HEK293 (cell line): ENCODE measurements around the gene AVP.

Experiments used
- CTCF ChIA-PET: fragments of 350-600 bp; formaldehyde crosslinking; extraction: SDS; loops from one replicate; lab custom pipeline; 2021; ENCODE audit warnings: antibody characterized with exemption; lab: Yijun Ruan, JAX
- POLR2A ChIA-PET: fragments of 300-600 bp; formaldehyde crosslinking; extraction: SDS; loops from one replicate; lab custom pipeline; 2020; ENCODE audit warnings: antibody characterized with exemption, inconsistent platforms; lab: Yijun Ruan, JAX
- H3K27ac ChIP-seq: fragments of 200-500 bp; sonication (Bioruptor generic); 2 replicates; pipeline ENCODE4 v1.5.1; 2014; ENCODE audit warnings: low read depth, low read length, control low read depth, inconsistent platforms; ENCODE audit errors: extremely low read depth
- H3K36me3 ChIP-seq, 2 experiments: fragments of 200-500 bp in 1 of 2; sonication (Bioruptor generic) in 1 of 2; 1 replicate in 1 of 2; 2 replicates in 1 of 2; pipeline ENCODE4 v1.5.1; 2014 to 2017; ENCODE audit warnings: inconsistent platforms in 2 of 2, low read length in 2 of 2; ENCODE audit not compliant: control insufficient read depth in 2 of 2, insufficient read depth in 1 of 2
- H3K4me1 ChIP-seq: fragments of 200-500 bp; sonication (Bioruptor generic); 2 replicates; pipeline ENCODE4 v1.5.1; 2014; ENCODE audit warnings: mild to moderate bottlenecking, low read length, inconsistent platforms; ENCODE audit not compliant: control insufficient read depth, insufficient read depth
- H3K4me3 ChIP-seq: 2 replicates; pipeline ENCODE4 v1.5.1; 2011; ENCODE audit warnings: low read depth, mild to moderate bottlenecking, control low read depth, low read length, moderate library complexity
- H3K9me3 ChIP-seq: fragments of 200-500 bp; sonication (Bioruptor generic); 2 replicates; pipeline ENCODE4 v1.5.1; 2014; ENCODE audit warnings: low read depth, low read length, inconsistent platforms; ENCODE audit not compliant: control insufficient read depth, insufficient read depth
- BCL11A ChIP-seq: fragments of 450-650 bp; formaldehyde crosslinking; IDR thresholded peaks from 2 replicates; pipeline ENCODE4 v1.5.1; 2016; ENCODE audit warnings: low read depth, missing biosample characterization, missing genetic modification characterization
- GLI2 ChIP-seq: fragments of 450-650 bp; formaldehyde crosslinking; IDR thresholded peaks from 2 replicates; pipeline ENCODE4; 2017; ENCODE audit warnings: missing biosample characterization, missing genetic modification characterization, low read depth, borderline replicate concordance
- HOXC10 ChIP-seq: sonication (generic); formaldehyde crosslinking; IDR thresholded peaks from 2 replicates; pipeline ENCODE4 v1.8.1; 2023; ENCODE audit warnings: mild to moderate bottlenecking, missing genetic modification reagents
- KLF1 ChIP-seq: fragments of 450-650 bp; formaldehyde crosslinking; IDR thresholded peaks from 2 replicates; pipeline ENCODE4 v1.5.1; 2016; ENCODE audit warnings: missing biosample characterization, missing genetic modification characterization
- MZF1 ChIP-seq: fragments of 450-650 bp; formaldehyde crosslinking; IDR thresholded peaks from 2 replicates; pipeline ENCODE4 v1.5.1; 2017; ENCODE audit warnings: missing biosample characterization, missing genetic modification characterization, borderline replicate concordance
- PRDM1 ChIP-seq: fragments of 450-650 bp; formaldehyde crosslinking; IDR thresholded peaks from 2 replicates; pipeline ENCODE4; 2016; ENCODE audit warnings: missing biosample characterization, missing genetic modification characterization
- SP7 ChIP-seq: fragments of 450-650 bp; formaldehyde crosslinking; IDR thresholded peaks from 2 replicates; pipeline ENCODE4 v1.5.1; 2016; ENCODE audit warnings: missing biosample characterization, missing genetic modification characterization
- YY1 ChIP-seq: fragments of 450-650 bp; formaldehyde crosslinking; IDR thresholded peaks from 2 replicates; pipeline ENCODE4 v1.5.1; 2018; ENCODE audit warnings: missing biosample characterization, missing genetic modification characterization
- ZBTB17 ChIP-seq: fragments of 450-650 bp; formaldehyde crosslinking; IDR thresholded peaks from 2 replicates; pipeline ENCODE4 v1.5.1; 2016; ENCODE audit warnings: missing biosample characterization, missing genetic modification characterization
- ZFHX2 ChIP-seq: fragments of 450-650 bp; formaldehyde crosslinking; conservative IDR thresholded peaks from 2 replicates; pipeline ENCODE4 v1.5.1; 2016; ENCODE audit warnings: missing biosample characterization, missing genetic modification characterization
- ZNF140 ChIP-seq: fragments of 450-650 bp; formaldehyde crosslinking; IDR thresholded peaks from 2 replicates; pipeline ENCODE4 v1.5.1; 2016; ENCODE audit warnings: missing biosample characterization, missing genetic modification characterization
- ZNF146 ChIP-seq: fragments of 450-650 bp; formaldehyde crosslinking; IDR thresholded peaks from 2 replicates; pipeline ENCODE4 v1.5.1; 2016; ENCODE audit warnings: missing biosample characterization, missing genetic modification characterization
- ZNF19 ChIP-seq: fragments of 450-650 bp; formaldehyde crosslinking; IDR thresholded peaks from 2 replicates; pipeline ENCODE4; 2016; ENCODE audit warnings: missing biosample characterization, missing genetic modification characterization, low read depth
- ZNF214 ChIP-seq: fragments of 450-650 bp; formaldehyde crosslinking; IDR thresholded peaks from 2 replicates; pipeline ENCODE4 v1.5.1; 2017; ENCODE audit warnings: missing biosample characterization, mild to moderate bottlenecking, missing genetic modification characterization, borderline replicate concordance
- ZNF302 ChIP-seq: fragments of 450-650 bp; formaldehyde crosslinking; IDR thresholded peaks from 2 replicates; pipeline ENCODE4 v1.5.1; 2016; ENCODE audit warnings: missing biosample characterization, missing genetic modification characterization, low read depth
- ZNF366 ChIP-seq: fragments of 450-650 bp; formaldehyde crosslinking; conservative IDR thresholded peaks from 2 replicates; pipeline ENCODE4 v1.5.1; 2016; ENCODE audit warnings: missing biosample characterization, missing genetic modification characterization
- ZNF501 ChIP-seq: fragments of 450-650 bp; formaldehyde crosslinking; IDR thresholded peaks from 2 replicates; pipeline ENCODE4 v1.5.1; 2016; ENCODE audit warnings: missing biosample characterization, missing genetic modification characterization
- ZNF664 ChIP-seq: fragments of 450-650 bp; formaldehyde crosslinking; IDR thresholded peaks from 2 replicates; pipeline ENCODE4 v1.5.1; 2016; ENCODE audit warnings: missing biosample characterization, missing genetic modification characterization
- ZNF747 ChIP-seq: fragments of 450-650 bp; formaldehyde crosslinking; IDR thresholded peaks from 2 replicates; pipeline ENCODE4 v1.5.1; 2016; ENCODE audit warnings: missing biosample characterization, missing genetic modification characterization
- ZNF777 ChIP-seq: fragments of 450-650 bp; formaldehyde crosslinking; IDR thresholded peaks from 2 replicates; pipeline ENCODE4 v1.5.1; 2017; ENCODE audit warnings: missing biosample characterization, missing genetic modification characterization, borderline replicate concordance
- ZNF791 ChIP-seq: fragments of 450-650 bp; formaldehyde crosslinking; IDR thresholded peaks from 2 replicates; pipeline ENCODE4 v1.5.1; 2016; ENCODE audit warnings: missing biosample characterization, missing genetic modification characterization
- ZSCAN16 ChIP-seq: fragments of 450-650 bp; formaldehyde crosslinking; IDR thresholded peaks from 2 replicates; pipeline ENCODE4 v1.5.1; 2016; ENCODE audit warnings: missing biosample characterization, missing genetic modification characterization
- TF ChIP-seq, protein P1 (sequence below): fragments of 450-650 bp; formaldehyde crosslinking; IDR thresholded peaks from 2 replicates; pipeline ENCODE4 v1.5.1; 2016; ENCODE audit warnings: missing biosample characterization, missing genetic modification characterization
- TF ChIP-seq, protein P2 (sequence below): fragments of 450-650 bp; formaldehyde crosslinking; conservative IDR thresholded peaks from 2 replicates; pipeline ENCODE4 v1.5.1; 2016; ENCODE audit warnings: low read depth, missing biosample characterization, missing genetic modification characterization
- TF ChIP-seq, protein P3 (sequence below): fragments of 450-650 bp; formaldehyde crosslinking; IDR thresholded peaks from 2 replicates; pipeline ENCODE4 v1.5.1; 2017; ENCODE audit warnings: missing biosample characterization, missing genetic modification characterization
- TF ChIP-seq, protein P4 (sequence below): fragments of 450-650 bp; formaldehyde crosslinking; IDR thresholded peaks from 2 replicates; pipeline ENCODE4 v1.5.1; 2016; ENCODE audit warnings: missing biosample characterization, missing genetic modification characterization
- TF ChIP-seq, protein P5 (sequence below): fragments of 450-650 bp; formaldehyde crosslinking; IDR thresholded peaks from 2 replicates; pipeline ENCODE4 v1.5.1; 2016; ENCODE audit warnings: missing biosample characterization, missing genetic modification characterization

Gene AVP

DNA sequence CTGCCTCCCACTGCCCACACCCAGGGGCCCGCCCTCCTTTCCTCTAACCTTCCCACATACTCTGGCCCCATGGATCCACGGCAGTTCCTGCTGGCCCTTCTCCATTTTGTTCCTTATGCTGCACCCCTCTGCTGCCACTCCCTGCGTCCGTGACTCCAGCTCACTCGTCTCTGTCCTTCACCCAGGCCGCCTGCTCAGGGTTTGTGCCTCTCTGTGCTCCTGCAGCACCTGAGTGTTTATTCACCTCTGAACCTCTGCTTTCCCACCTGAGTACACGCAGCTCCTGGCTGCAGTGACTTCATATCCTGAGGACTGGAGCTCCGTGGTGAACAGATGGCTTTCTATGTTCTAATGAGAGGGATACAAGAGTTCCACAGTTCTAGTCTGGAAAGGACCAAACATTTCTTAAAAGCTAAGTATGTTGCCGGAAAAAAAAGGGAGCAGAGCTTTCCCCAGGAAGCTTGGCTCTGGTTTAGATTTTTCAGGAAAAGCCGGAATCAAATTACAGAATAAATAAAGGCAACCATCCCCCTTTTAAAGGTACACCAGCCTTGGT, 42.6 kb downstream of the AVP start (continued):
- TF ChIP-seq, protein P1, sequence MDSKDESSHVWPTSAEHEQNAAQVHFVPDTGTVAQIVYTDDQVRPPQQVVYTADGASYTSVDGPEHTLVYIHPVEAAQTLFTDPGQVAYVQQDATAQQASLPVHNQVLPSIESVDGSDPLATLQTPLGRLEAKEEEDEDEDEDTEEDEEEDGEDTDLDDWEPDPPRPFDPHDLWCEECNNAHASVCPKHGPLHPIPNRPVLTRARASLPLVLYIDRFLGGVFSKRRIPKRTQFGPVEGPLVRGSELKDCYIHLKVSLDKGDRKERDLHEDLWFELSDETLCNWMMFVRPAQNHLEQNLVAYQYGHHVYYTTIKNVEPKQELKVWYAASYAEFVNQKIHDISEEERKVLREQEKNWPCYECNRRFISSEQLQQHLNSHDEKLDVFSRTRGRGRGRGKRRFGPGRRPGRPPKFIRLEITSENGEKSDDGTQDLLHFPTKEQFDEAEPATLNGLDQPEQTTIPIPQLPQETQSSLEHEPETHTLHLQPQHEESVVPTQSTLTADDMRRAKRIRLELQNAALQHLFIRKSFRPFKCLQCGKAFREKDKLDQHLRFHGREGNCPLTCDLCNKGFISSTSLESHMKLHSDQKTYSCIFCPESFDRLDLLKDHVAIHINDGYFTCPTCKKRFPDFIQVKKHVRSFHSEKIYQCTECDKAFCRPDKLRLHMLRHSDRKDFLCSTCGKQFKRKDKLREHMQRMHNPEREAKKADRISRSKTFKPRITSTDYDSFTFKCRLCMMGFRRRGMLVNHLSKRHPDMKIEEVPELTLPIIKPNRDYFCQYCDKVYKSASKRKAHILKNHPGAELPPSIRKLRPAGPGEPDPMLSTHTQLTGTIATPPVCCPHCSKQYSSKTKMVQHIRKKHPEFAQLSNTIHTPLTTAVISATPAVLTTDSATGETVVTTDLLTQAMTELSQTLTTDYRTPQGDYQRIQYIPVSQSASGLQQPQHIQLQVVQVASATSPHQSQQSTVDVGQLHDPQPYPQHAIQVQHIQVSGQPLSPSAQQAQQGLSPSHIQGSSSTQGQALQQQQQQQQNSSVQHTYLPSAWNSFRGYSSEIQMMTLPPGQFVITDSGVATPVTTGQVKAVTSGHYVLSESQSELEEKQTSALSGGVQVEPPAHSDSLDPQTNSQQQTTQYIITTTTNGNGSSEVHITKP: no peak
- TF ChIP-seq, protein P2, sequence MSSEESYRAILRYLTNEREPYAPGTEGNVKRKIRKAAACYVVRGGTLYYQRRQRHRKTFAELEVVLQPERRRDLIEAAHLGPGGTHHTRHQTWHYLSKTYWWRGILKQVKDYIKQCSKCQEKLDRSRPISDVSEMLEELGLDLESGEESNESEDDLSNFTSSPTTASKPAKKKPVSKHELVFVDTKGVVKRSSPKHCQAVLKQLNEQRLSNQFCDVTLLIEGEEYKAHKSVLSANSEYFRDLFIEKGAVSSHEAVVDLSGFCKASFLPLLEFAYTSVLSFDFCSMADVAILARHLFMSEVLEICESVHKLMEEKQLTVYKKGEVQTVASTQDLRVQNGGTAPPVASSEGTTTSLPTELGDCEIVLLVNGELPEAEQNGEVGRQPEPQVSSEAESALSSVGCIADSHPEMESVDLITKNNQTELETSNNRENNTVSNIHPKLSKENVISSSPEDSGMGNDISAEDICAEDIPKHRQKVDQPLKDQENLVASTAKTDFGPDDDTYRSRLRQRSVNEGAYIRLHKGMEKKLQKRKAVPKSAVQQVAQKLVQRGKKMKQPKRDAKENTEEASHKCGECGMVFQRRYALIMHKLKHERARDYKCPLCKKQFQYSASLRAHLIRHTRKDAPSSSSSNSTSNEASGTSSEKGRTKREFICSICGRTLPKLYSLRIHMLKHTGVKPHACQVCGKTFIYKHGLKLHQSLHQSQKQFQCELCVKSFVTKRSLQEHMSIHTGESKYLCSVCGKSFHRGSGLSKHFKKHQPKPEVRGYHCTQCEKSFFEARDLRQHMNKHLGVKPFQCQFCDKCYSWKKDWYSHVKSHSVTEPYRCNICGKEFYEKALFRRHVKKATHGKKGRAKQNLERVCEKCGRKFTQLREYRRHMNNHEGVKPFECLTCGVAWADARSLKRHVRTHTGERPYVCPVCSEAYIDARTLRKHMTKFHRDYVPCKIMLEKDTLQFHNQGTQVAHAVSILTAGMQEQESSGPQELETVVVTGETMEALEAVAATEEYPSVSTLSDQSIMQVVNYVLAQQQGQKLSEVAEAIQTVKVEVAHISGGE: peak; percentile 46; the same call in 1 of the 2 replicates
- TF ChIP-seq GLI2 (no peak), KLF1 (tag by site-specific recombination) (no peak), PRDM1 (tag by site-specific recombination) (no peak), ZNF501 (no peak), ZSCAN16 (tag by site-specific recombination) (no peak), MZF1 (tag by site-specific recombination) (peak; percentile 41; the same call in 1 of the 2 replicates), ZNF140 (no peak), ZNF366 (no peak), ZNF214 (tag by site-specific recombination) (no peak), ZBTB17 (tag by site-specific recombination) (peak; percentile 21; the same call in 1 of the 2 replicates), ZFHX2 (tag by site-specific recombination) (0 out of 2 replicates have a peak, but pooled peaks have one; percentile 39), ZNF777 (no peak), ZNF19 (no peak)
- TF ChIP-seq, protein P3, sequence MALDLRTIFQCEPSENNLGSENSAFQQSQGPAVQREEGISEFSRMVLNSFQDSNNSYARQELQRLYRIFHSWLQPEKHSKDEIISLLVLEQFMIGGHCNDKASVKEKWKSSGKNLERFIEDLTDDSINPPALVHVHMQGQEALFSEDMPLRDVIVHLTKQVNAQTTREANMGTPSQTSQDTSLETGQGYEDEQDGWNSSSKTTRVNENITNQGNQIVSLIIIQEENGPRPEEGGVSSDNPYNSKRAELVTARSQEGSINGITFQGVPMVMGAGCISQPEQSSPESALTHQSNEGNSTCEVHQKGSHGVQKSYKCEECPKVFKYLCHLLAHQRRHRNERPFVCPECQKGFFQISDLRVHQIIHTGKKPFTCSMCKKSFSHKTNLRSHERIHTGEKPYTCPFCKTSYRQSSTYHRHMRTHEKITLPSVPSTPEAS (tag by site-specific recombination): no peak
- TF ChIP-seq, protein P4, sequence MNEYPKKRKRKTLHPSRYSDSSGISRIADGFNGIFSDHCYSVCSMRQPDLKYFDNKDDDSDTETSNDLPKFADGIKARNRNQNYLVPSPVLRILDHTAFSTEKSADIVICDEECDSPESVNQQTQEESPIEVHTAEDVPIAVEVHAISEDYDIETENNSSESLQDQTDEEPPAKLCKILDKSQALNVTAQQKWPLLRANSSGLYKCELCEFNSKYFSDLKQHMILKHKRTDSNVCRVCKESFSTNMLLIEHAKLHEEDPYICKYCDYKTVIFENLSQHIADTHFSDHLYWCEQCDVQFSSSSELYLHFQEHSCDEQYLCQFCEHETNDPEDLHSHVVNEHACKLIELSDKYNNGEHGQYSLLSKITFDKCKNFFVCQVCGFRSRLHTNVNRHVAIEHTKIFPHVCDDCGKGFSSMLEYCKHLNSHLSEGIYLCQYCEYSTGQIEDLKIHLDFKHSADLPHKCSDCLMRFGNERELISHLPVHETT: no peak
- TF ChIP-seq, protein P5, sequence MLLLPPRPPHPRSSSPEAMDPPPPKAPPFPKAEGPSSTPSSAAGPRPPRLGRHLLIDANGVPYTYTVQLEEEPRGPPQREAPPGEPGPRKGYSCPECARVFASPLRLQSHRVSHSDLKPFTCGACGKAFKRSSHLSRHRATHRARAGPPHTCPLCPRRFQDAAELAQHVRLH (tag by site-specific recombination): no peak

DNA sequence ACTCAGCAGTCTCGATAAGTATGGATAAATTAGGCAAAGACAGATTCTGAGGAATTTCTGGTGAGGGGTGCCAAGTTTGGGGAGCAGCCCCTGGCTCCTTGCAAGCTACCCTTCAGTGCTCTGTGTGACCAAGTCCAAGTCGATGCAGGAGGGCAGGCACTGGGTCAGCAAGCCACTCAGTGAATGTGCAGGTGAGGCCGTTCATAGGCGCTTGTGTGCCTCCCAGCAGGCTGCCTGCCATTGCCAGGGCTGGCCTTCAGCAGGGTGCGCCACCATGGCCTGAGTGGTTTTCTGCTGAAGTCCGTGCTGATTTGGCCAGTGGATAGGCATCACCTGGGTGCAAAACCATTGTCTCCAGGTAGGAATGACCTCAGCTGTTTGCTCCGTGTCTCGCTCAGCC, 44.4 kb downstream of the AVP start:
- CTCF ChIA-PET: no interaction called here
- POLR2A ChIA-PET: no interaction called here
- H3K27ac ChIP-seq: no peak overlapping the region
- peaks cover 16 to 56% of the 10 kb centered on the region in 2 experiments for H3K36me3 ChIP-seq
- no peaks in the 10 kb centered on the region for H3K9me3 ChIP-seq
- no peak overlapping the region for H3K4me3 ChIP-seq
- H3K4me1 ChIP-seq: peaks cover 12% of the 10 kb centered on the region
- TF ChIP-seq HOXC10 (CRISPR knock-in tag) (no peak), ZNF747 (tag by site-specific recombination) (no peak), ZNF501 (no peak), BCL11A (tag by site-specific recombination) (no peak), ZNF791 (tag by site-specific recombination) (no peak), ZNF664 (tag by site-specific recombination) (no peak), SP7 (tag by site-specific recombination) (no peak), ZNF302 (tag by site-specific recombination) (no peak), ZNF146 (no peak), YY1 (tag by site-specific recombination) (no peak)
